Cardiac fibroblast (primary cell): ENCODE measurements around the gene OTUD6A.

Experiments used
- DNase-seq, 2 donors: peaks; one replicate each; pipeline versions ENCODE4 v3.0.0 to v3.0.0-alpha.2; 2010; ENCODE audit warnings: low read depth in 2 of 2
- H3K4me3 ChIP-seq, 2 donors: replicated peaks in 1 of 2; 1 replicate in 1 of 2; 2 replicates in 1 of 2; pipeline ENCODE4 v1.5.1; 2011; ENCODE audit warnings: low read depth in 2 of 2, low read length in 2 of 2, mild to moderate bottlenecking in 2 of 2, moderate library complexity in 1 of 2
- CTCF ChIP-seq: IDR thresholded peaks from one replicate; pipeline ENCODE4 v1.5.1; 2011; ENCODE audit warnings: low read depth, mild to moderate bottlenecking, low read length, inconsistent platforms

The OTUD6A gene

GRCh38 chrX:70026112-70026850 is 36.0 kb upstream of the OTUD6A start:
- H3K4me3 ChIP-seq, result no peak overlapping the region
- TF ChIP-seq CTCF, result no peak
- peak in 1 of 2 donors; percentile 49 for DNase-seq

- no peak for TF ChIP-seq CTCF
- peak in 1 of 2 donors; percentile 44 for DNase-seq
Measured at GRCh38 chrX:70026851-70027200, 35.4 kb upstream of the OTUD6A start.

GRCh38 chrX:70029863-70030262 is 32.4 kb upstream of the OTUD6A start:
- no peak for TF ChIP-seq CTCF

More at GRCh38 chrX:70026851-70027200, 35.4 kb upstream of the OTUD6A start:
- no peak overlapping the region for H3K4me3 ChIP-seq

GRCh38 chrX:70030301-70030767 is 31.9 kb upstream of the OTUD6A start:
- TF ChIP-seq CTCF, result peak; percentile 78
- no peak overlapping the region for H3K4me3 ChIP-seq
- peak; percentile 72 to 75 for DNase-seq

More at GRCh38 chrX:70029863-70030262, 32.4 kb upstream of the OTUD6A start:
- DNase-seq, result no peak
- H3K4me3 ChIP-seq, result no peak overlapping the region

GRCh38 chrX:70032792-70033191 is 29.5 kb upstream of the OTUD6A start:
- peak in 1 of 2 donors; percentile 55 for DNase-seq
- no peak overlapping the region for H3K4me3 ChIP-seq
- no peak for TF ChIP-seq CTCF

- no peak overlapping the region for H3K4me3 ChIP-seq
- peak; percentile 51 to 58 for DNase-seq
- TF ChIP-seq CTCF, result peak; percentile 66
Measured at GRCh38 chrX:70033348-70034051, 28.8 kb upstream of the OTUD6A start.
